GM19324 (cell line): ENCODE measurements around the gene HS1BP3.

ENCODE experiments used
- ATAC-seq: cut with Tn5 transposase; IDR thresholded peaks from one replicate; pipeline ENCODE4 v1.9.1; 2021; ENCODE audit warnings: mild to moderate bottlenecking, moderate library complexity; ENCODE audit not compliant: unreplicated experiment, low FRiP score

HS1BP3 gene

GRCh38 chr2:20607446-20607845, 43.5 kb downstream of the HS1BP3 start:
- no peak for ATAC-seq

- no peak for ATAC-seq
These were observed 44.7 kb downstream of the HS1BP3 start for GRCh38 chr2:20606198-20606597.

GRCh38 chr2:20604951-20605381, 45.9 kb downstream of the HS1BP3 start:
- ATAC-seq, result no peak

- no peak for ATAC-seq
These were observed 46.4 kb downstream of the HS1BP3 start for GRCh38 chr2:20604401-20604911.

GRCh38 chr2:20603791-20604190, 47.1 kb downstream of the HS1BP3 start:
- ATAC-seq, result no peak

- ATAC-seq, result no peak
These were observed 48.1 kb downstream of the HS1BP3 start for GRCh38 chr2:20602803-20603202.

GRCh38 chr2:20600756-20601325, 50.1 kb downstream of the HS1BP3 start:
- no peak for ATAC-seq

GRCh38 chr2:20599861-20600461, 50.9 kb downstream of the HS1BP3 start:
- no peak for ATAC-seq

GRCh38 chr2:20599001-20599600, 51.8 kb downstream of the HS1BP3 start:
- ATAC-seq, result no peak

GRCh38 chr2:20597860-20598183, 53.1 kb downstream of the HS1BP3 start:
- no peak for ATAC-seq

- no peak for ATAC-seq
These were observed 53.7 kb downstream of the HS1BP3 start for GRCh38 chr2:20596973-20597859.

GRCh38 chr2:20596193-20596972, 54.5 kb downstream of the HS1BP3 start:
- ATAC-seq, result no peak

GRCh38 chr2:20595439-20596192, 55.3 kb downstream of the HS1BP3 start:
- ATAC-seq, result peak; percentile 90

GRCh38 chr2:20594957-20595356, 55.9 kb downstream of the HS1BP3 start:
- ATAC-seq, result no peak

- ATAC-seq, result no peak
These were observed 56.7 kb downstream of the HS1BP3 start for GRCh38 chr2:20594048-20594750.

GRCh38 chr2:20593072-20594034, 57.5 kb downstream of the HS1BP3 start:
- no peak for ATAC-seq

GRCh38 chr2:20592106-20593071, 58.5 kb downstream of the HS1BP3 start:
- ATAC-seq, result no peak
